Measurements from ENCODE around the gene AQP12B. TPM values are rescaled to one million over a fixed set of nuclear protein-coding genes. Genes with fewer than 3 reads are reported as not detected.

AQP12B gene
- total and polyA plus RNA-seq, 7 experiments from 2014 or later: not detected

DNA sequence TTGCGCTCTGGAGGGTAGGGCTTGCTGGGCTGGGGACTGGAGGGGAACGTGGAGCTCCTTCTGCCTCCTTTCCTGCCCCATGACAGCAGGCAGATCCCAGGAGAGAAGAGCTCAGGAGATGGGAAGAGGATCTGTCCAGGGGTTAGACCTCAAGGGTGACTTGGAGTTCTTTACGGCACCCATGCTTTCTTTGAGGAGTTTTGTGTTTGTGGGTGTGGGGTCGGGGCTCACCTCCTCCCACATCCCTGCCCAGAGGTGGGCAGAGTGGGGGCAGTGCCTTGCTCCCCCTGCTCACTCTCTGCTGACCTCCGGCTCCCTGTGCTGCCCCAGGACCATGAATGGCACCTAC lies 53.1 kb downstream of the AQP12B start:
- Mint-ChIP-seq H3K36me3 (peaks cover 0 to 30% (median 8%) of the 10 kb centered on the region in 5 donors), H3K4me1 (peaks cover 6 to 30% (median 24%) of the 10 kb centered on the region in 7 donors), H3K9me3 (peaks cover 4 to 22% (median 13%) of the 10 kb centered on the region in 11 donors), H3K27ac (peak overlapping the region in 1 of 9 donors; percentile 51), H3K27me3 (no peaks in the 10 kb centered on the region), H3K4me3 (no peak overlapping the region)
- Histone ChIP-seq H3K27ac (ENCODE audit: low read depth, low read length) (no peak overlapping the region), H3K4me1 (ENCODE audit: control insufficient read depth in 2 of 2, insufficient read depth in 2 of 2, low read length in 2 of 2) (peaks cover 21 to 39% of the 10 kb centered on the region in 2 donors), H3K36me3 (ENCODE audit: control insufficient read depth in 2 of 3, insufficient read depth in 3 of 3, low read length in 3 of 3) (peaks cover 0 to 3% (median 0%) of the 10 kb centered on the region in 3 experiments), H3K9me3 (ENCODE audit: control insufficient read depth in 2 of 3, low read length in 3 of 3) (peaks cover 0 to 8% (median 0%) of the 10 kb centered on the region in 3 experiments), H3K4me3 (ENCODE audit: low read length) (no peak overlapping the region), H3K27me3 (ENCODE audit: control insufficient read depth in 2 of 2, insufficient read depth in 2 of 2, low read length in 2 of 2) (no peaks in the 10 kb centered on the region)
- CTCF ChIA-PET: no interaction called here
- DNase-seq (peak in 1 of 9 donors; percentile 4), ATAC-seq (no peak)
- intact Hi-C loops (cut with micrococcal nuclease): no loop called here
- POLR2A ChIA-PET: no interaction called here

DNA sequence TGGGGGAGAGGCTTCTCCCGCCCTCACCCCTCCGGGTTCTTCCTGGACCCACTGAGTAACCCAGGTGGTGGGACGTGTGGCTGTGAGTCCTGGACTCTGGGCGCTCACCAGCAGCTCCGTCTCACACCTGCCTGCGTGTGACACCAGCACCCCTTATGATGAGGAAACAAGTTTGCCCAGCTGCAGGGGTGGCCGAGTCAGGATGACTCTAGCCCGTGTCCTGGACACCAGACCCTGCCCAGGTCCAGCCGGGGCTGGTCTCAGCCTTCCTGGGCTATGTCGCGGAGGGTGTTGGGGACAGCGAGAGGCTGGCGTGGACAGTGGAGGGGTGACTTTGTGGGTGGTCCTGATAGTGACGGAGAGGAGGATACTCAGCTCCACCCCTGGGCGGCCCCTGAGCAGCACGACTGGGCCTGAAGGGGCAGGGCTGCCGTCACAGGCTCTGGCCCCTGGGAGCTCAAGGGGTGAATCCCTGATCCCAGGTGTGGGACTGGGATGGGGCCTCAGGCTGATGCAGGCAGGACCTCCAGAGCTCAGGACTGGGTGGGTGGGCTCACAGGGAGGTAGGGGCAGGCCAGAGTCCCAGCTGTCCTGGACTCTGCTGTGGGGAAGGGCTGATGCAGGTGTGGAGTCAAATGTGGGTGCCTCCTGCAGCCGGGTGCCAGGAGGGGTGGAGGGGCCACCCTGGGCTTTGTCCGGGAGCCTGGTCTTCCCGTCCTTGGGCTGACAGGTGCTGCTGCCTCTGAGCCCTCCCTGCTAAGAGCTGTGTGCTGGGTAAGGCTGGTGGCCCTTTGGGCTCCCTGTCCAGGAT lies 53.7 kb downstream of the AQP12B start:
- Mint-ChIP-seq H3K36me3 (peaks cover 0 to 25% (median 8%) of the 10 kb centered on the region in 5 donors), H3K27me3 (no peaks in the 10 kb centered on the region), H3K4me1 (peaks cover 6 to 36% (median 29%) of the 10 kb centered on the region in 7 donors), H3K9me3 (peaks cover 4 to 16% (median 8%) of the 10 kb centered on the region in 11 donors), H3K27ac (peak overlapping the region in 1 of 9 donors; percentile 51), H3K4me3 (no peak overlapping the region)
- peaks cover 26 to 45% of the 10 kb centered on the region in 2 donors for H3K4me1 ChIP-seq (ENCODE audit: control insufficient read depth in 2 of 2, insufficient read depth in 2 of 2, low read length in 2 of 2)
- ChIA-PET CTCF (no interaction called here), POLR2A (interaction anchor here (0.9 kb wide), 1 partner anchor 63 kb away, joined by 3 read pairs; no protein-coding TSS in a partner anchor)
- ATAC-seq: no peak
- H3K4me3 ChIP-seq (ENCODE audit: low read length): no peak overlapping the region
- intact Hi-C loops (cut with micrococcal nuclease): no loop called here
- peaks cover 0 to 3% (median 0%) of the 10 kb centered on the region in 3 experiments for H3K36me3 ChIP-seq (ENCODE audit: control insufficient read depth in 2 of 3, insufficient read depth in 3 of 3, low read length in 3 of 3)
- H3K9me3 ChIP-seq (ENCODE audit: control insufficient read depth in 2 of 3, low read length in 3 of 3): peaks cover 0 to 6% (median 0%) of the 10 kb centered on the region in 3 experiments
- no peaks in the 10 kb centered on the region for H3K27me3 ChIP-seq (ENCODE audit: control insufficient read depth in 2 of 2, insufficient read depth in 2 of 2, low read length in 2 of 2)
- DNase-seq: peak in 1 of 9 donors; percentile 7
- no peak overlapping the region for H3K27ac ChIP-seq (ENCODE audit: low read depth, low read length)

DNA sequence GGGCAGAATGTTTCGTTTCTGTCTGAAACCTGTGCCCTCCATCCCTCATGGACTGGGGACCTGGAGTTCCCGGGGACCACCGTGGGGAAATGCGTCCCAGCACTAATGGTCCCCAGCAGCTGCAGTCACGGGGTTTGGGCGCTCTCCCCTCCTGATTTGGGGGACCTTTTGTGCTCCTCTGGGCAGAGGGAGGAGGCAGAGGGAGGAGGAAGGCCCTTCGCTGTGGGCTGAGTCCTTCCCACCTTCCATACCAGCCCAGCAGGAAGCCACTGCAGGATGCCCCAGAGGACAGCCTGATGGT lies 54.2 kb downstream of the AQP12B start:
- peak in 1 of 9 donors; percentile 2 for DNase-seq
- ATAC-seq: no peak
- no peaks in the 10 kb centered on the region for H3K27me3 ChIP-seq (ENCODE audit: control insufficient read depth in 2 of 2, insufficient read depth in 2 of 2, low read length in 2 of 2)
- no peak overlapping the region for H3K27ac ChIP-seq (ENCODE audit: low read depth, low read length)
- H3K4me1 ChIP-seq (ENCODE audit: control insufficient read depth in 2 of 2, insufficient read depth in 2 of 2, low read length in 2 of 2): peaks cover 32 to 50% of the 10 kb centered on the region in 2 donors
- Mint-ChIP-seq H3K36me3 (peaks cover 0 to 21% (median 6%) of the 10 kb centered on the region in 5 donors), H3K4me3 (no peak overlapping the region), H3K4me1 (peaks cover 6 to 40% (median 31%) of the 10 kb centered on the region in 7 donors), H3K27ac (peak overlapping the region in 1 of 9 donors; percentile 68), H3K9me3 (peaks cover 2 to 12% (median 6%) of the 10 kb centered on the region in 11 donors), H3K27me3 (no peaks in the 10 kb centered on the region)
- intact Hi-C loops (cut with micrococcal nuclease): no loop called here
- no peak overlapping the region for H3K4me3 ChIP-seq (ENCODE audit: low read length)
- H3K9me3 ChIP-seq (ENCODE audit: control insufficient read depth in 2 of 3, low read length in 3 of 3): peaks cover 0 to under 1% (median 0%) of the 10 kb centered on the region in 3 experiments
- ChIA-PET POLR2A (interaction anchor here (0.9 kb wide), 1 partner anchor 62 kb away, joined by 3 read pairs; no protein-coding TSS in a partner anchor), CTCF (no interaction called here)
- peaks cover 0 to 3% (median 0%) of the 10 kb centered on the region in 3 experiments for H3K36me3 ChIP-seq (ENCODE audit: control insufficient read depth in 2 of 3, insufficient read depth in 3 of 3, low read length in 3 of 3)

DNA sequence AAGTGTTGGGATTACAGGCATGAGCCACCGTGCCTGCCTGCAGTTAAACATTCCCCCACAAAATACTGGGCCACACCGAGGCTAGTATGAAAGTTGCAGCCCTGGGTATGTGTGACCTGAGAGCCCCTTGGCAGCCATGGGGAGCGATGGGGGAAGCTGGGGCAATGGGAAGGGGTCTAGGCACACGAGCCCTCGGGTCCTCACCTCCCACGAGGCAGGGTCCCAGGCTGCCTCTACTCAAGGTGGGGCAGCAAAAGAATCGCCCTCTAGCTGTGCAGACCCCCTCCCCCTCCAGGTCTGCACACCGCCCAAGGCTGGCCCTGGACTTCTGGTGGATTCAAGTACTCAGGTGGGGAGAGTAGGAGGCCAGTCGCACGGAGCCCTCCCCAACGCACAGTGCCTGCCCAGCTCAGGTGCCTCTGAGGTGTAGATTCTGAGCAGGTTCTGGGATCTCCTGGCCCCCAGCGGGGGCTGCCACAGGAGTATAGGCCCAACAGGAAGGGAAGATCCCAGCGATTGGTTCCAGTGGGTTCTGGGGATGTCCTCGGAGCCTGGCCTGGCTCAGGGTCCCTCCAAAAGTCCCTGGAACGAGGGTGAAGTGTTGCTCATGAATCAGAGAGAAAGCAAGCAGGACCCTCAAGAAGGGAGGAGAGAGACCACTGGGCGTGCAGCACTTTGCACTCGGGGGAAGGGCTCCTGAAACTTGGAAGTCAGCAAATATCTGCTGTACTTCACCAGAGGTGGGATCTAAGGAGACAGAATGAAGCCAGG lies 54.8 kb downstream of the AQP12B start:
- ChIA-PET CTCF (no interaction called here), POLR2A (interaction anchor here (0.6 to 0.9 kb wide), 3 partner anchors 30 to 62 kb away, joined by 3 read pairs; no protein-coding TSS in a partner anchor)
- Mint-ChIP-seq H3K36me3 (peaks cover 0 to 17% (median under 1%) of the 10 kb centered on the region in 5 donors), H3K4me1 (peaks cover 11 to 45% (median 34%) of the 10 kb centered on the region in 7 donors), H3K27ac (peak overlapping the region in 4 of 9 donors; percentile 1 to 89 (median 50)), H3K27me3 (no peaks in the 10 kb centered on the region), H3K4me3 (peak overlapping the region in 2 of 10 donors; percentile 13 to 69), H3K9me3 (peaks cover 0 to 7% (median under 1%) of the 10 kb centered on the region in 11 donors)
- no peak for ATAC-seq
- H3K4me3 ChIP-seq (ENCODE audit: low read length): no peak overlapping the region
- intact Hi-C loops (cut with micrococcal nuclease): no loop called here
- no peak overlapping the region for H3K27ac ChIP-seq (ENCODE audit: low read depth, low read length)
- peaks cover 0 to 3% (median 0%) of the 10 kb centered on the region in 3 experiments for H3K36me3 ChIP-seq (ENCODE audit: control insufficient read depth in 2 of 3, insufficient read depth in 3 of 3, low read length in 3 of 3)
- no peaks in the 10 kb centered on the region for H3K9me3 ChIP-seq (ENCODE audit: control insufficient read depth in 2 of 3, low read length in 3 of 3)
- no peaks in the 10 kb centered on the region for H3K27me3 ChIP-seq (ENCODE audit: control insufficient read depth in 2 of 2, insufficient read depth in 2 of 2, low read length in 2 of 2)
- peak in 1 of 9 donors; percentile 6 for DNase-seq
- peaks cover 35 to 54% of the 10 kb centered on the region in 2 donors for H3K4me1 ChIP-seq (ENCODE audit: control insufficient read depth in 2 of 2, insufficient read depth in 2 of 2, low read length in 2 of 2)

DNA sequence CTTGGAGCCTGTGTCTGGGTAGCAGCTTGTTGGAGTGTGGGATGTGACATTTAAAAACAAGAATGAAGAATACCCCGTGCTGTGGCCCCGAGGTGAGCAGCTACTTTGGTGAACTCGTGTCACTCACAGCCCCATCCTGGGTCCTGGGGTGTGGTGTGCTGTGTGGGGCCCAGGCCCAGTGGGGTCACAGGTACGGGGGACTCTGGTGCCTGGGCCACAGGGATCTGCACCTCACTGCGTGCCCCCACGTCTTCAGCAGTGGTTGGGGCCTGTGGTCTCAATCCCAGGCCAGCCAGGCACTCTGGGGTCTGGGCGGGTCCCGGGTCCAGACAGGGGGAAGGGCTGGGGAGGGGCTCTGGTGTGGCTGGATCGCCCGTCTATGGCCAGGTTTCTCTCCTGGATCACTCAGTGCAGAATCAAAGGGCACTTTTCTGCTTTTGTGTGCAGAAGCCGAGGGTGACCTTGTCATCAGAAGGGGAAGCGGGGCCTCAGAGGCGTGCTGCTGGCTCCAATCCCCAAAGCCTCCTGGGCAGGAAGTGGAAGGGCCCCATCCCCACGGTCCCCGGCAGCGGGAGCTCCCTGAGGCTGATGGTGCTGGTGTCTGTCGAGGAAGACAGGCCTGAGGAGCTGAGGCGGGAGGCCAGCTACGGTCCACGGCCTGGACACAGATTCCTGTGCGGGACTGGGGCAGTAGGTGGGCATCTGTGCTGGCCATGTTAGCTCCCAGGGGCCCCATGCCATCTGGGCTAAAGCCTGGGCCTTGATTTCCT lies 56.0 kb downstream of the AQP12B start:
- Mint-ChIP-seq H3K4me1 (peaks cover 14 to 56% (median 44%) of the 10 kb centered on the region in 7 donors), H3K36me3 (peaks cover 0 to 7% (median 0%) of the 10 kb centered on the region in 5 donors), H3K27ac (peak overlapping the region in 8 of 9 donors; percentile 25 to 89 (median 68)), H3K9me3 (no peaks in the 10 kb centered on the region), H3K27me3 (no peaks in the 10 kb centered on the region), H3K4me3 (peak overlapping the region in 7 of 10 donors; percentile 13 to 73 (median 39))
- Histone ChIP-seq H3K36me3 (ENCODE audit: control insufficient read depth in 2 of 3, insufficient read depth in 3 of 3, low read length in 3 of 3) (peaks cover 0 to 3% (median 0%) of the 10 kb centered on the region in 3 experiments), H3K4me3 (ENCODE audit: low read length) (no peak overlapping the region), H3K4me1 (ENCODE audit: control insufficient read depth in 2 of 2, insufficient read depth in 2 of 2, low read length in 2 of 2) (peaks cover 48 to 66% of the 10 kb centered on the region in 2 donors), H3K27ac (ENCODE audit: low read depth, low read length) (peak overlapping the region; percentile 56), H3K9me3 (ENCODE audit: control insufficient read depth in 2 of 3, low read length in 3 of 3) (no peaks in the 10 kb centered on the region), H3K27me3 (ENCODE audit: control insufficient read depth in 2 of 2, insufficient read depth in 2 of 2, low read length in 2 of 2) (no peaks in the 10 kb centered on the region)
- ATAC-seq (peak; percentile 31), DNase-seq (peak in 6 of 9 donors; percentile 9 to 36 (median 26))
- ChIA-PET POLR2A (interaction anchor here (0.8 to 1.5 kb wide), 2 partner anchors 36 to 40 kb away, joined by 3 to 7 read pairs; partner anchors contain the start of gene CAPN10), CTCF (interaction anchor here (1.9 kb wide), 1 partner anchor 113 kb away, joined by 5 read pairs; no protein-coding TSS in a partner anchor)
- intact Hi-C loops (cut with micrococcal nuclease): no loop called here

Data from naive thymus-derived CD4-positive, alpha-beta T cell (primary cell).